T-helper 9 cell (primary cell): ENCODE data around the gene NUP107.

Experiments used
- DNase-seq: peaks from one replicate; pipeline ENCODE4 v3.0.0-alpha.2; 2020

The NUP107 gene

DNA sequence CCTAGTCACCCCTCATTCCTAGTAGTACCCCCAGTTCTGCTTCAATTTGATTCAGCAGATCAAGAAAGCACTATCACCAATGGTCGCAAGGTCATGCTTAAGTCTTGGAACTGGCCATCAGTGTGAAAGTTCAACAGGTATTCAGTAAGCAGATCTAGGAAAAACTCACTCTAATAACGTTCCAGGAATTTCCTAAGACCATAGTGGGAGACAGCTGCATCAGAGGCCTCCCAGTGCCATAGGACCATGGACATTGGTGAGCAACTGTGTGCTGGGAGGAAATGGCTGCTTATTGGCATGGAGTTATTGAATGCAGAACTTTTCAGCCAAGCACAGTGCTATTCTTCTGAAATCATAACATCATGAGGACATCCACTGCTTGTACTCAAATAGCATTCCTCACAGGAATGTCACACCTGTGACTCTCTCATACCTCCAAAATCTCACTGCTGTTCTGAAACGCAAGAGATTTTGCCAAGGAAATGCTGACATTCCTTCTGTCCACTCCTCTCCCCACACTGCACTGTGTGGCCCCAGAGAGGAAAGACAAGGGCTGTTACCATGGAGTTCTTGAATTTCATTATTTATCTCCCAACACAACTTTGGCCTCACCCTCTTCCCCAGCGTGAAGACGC, 90.3 kb downstream of the NUP107 start:
- DNase-seq = no peak

DNA sequence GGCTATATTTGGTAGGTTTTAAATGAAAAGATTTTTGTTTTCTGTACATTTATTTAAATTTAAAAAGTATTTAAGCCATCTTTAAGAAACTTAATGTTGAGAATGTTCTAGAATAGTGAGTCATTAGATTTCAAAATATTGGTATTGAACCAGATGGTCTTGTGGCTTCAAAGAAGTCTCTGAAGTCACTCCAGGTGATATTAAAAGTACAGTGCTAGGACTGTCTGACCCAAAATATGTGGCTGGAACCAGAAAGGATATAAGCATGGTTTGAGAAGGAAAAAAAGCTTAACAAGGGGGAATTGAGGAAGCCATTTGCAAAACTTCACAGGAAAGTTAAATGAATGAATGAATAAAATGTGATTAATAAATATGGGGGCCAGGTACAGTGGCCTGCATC, 92.5 kb downstream of the NUP107 start:
- DNase-seq = no peak

GRCh38 chr12:68780731-68781130, 94.0 kb downstream of the NUP107 start:
- no peak for DNase-seq

- DNase-seq = no peak
Measured at GRCh38 chr12:68781728-68782127, 95.0 kb downstream of the NUP107 start.

GRCh38 chr12:68784015-68784414, 97.2 kb downstream of the NUP107 start:
- no peak for DNase-seq

- DNase-seq = no peak
Measured at GRCh38 chr12:68785358-68785757, 98.6 kb downstream of the NUP107 start.

- DNase-seq = no peak
Measured at GRCh38 chr12:68785823-68786222, 99.0 kb downstream of the NUP107 start.

- DNase-seq = no peak
Measured at GRCh38 chr12:68786929-68787328, 100.2 kb downstream of the NUP107 start.

DNA sequence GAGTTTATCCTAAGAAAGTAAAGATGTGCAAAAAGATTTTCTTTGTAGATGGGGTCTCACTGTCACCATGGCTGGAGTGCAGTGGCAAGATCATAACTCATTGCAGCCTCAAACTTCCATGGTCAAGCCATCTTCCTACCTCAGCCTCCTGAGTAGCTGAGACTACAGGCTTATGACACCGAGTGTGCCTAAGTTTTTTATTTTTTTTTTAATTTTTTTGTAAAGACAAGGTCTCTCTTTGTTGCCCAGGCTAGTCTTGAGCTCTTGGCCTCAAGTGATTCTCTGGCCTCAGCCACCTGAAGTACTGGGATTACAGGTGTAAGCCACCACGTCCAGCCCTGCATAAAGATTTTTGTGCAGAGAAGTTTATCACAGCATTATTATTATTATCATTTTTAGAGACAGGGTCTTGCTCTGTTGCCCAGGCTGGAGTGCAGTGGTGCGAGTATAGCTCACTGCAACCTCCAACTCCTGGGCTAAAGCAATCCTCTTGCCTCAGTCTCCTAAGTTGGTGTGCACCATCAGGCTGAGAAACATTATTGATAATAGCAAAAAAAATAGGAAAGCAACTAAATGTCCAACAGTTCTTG, 101.9 kb downstream of the NUP107 start:
- DNase-seq = no peak

DNA sequence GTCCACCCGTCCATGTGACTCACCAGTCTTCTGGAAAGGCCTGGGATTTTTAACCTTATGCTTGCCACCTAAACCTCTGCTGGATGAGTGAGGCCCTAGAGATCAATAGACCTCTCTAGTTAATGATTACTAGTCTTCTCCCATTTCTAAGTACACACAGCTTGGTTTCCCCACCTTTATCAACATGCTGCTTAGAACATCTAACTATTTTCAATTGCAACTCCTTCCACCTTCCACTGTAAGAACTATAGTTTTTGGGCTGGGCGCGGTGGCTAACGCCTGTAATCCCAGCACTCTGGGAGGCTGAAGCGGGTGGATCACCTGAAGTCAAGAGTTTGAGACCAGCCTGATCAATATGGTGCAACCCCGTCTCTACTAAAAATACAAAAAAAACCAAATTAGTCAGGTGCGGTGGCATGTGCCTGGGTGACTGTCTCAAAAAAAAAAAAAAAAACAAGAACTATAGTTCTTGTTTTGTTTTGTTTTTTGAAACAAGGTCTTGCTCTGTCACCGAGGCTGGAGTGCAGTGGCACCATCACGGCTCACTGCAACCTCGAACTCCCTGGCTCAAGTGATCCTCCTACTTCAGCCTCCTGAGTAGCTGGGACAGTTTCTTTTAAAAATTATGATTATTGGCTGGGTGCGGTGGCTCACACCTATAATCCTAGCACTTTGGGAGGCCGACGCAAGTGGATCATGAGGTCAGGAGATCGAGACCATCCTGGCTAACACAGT, 102.5 kb downstream of the NUP107 start:
- DNase-seq = no peak

- no peak for DNase-seq
Measured at GRCh38 chr12:68790081-68790951, 103.5 kb downstream of the NUP107 start.

DNA sequence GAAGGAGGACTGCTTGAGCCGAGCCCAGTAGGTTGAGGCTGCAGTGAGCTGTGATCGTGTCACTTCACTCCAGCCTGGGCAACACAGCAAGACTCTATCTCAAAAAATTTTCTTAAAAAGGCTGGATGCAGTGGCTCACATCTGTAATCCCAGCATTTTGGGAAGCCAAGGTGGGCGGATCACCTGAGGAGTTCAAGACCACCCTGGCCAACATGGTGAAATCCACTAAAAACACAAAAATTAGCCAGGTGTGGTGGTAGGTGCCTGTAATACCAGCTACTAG, 104.1 kb downstream of the NUP107 start:
- no peak for DNase-seq

GRCh38 chr12:68791897-68792481, 105.2 kb downstream of the NUP107 start:
- DNase-seq = no peak

GRCh38 chr12:68792952-68793351, 106.2 kb downstream of the NUP107 start:
- no peak for DNase-seq

GRCh38 chr12:68793436-68793835, 106.7 kb downstream of the NUP107 start:
- DNase-seq = no peak

GRCh38 chr12:68793975-68794652, 107.3 kb downstream of the NUP107 start:
- no peak for DNase-seq

DNA sequence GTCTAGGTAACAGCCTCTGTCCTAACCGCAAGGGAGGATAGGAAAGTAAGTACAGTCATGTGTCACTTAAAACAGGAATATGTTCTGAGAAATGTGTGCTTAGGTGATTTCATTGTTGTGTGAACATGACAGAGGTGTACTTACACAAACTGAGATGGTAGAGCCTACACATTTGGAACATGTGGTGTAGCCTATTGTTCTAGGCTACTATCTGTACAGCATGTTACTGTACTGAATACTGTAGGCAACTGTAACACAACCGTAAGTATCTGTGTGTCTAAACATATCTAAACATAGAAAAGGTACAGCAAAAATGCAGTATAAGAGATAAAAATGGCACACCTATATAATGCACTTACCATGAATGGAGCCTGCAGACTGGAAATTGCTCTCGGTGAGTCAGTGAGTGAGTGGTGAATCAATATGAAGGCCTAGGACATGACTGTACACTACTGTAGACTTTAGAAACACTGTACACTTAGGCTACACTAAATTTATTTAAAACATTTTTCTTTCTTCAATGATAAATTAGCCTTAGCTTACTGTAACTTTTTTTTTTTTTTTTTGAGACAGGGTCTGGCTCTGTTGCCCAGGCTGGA, 108.0 kb downstream of the NUP107 start:
- no peak for DNase-seq
